ENCODE data around the gene TBC1D19.

DNA sequence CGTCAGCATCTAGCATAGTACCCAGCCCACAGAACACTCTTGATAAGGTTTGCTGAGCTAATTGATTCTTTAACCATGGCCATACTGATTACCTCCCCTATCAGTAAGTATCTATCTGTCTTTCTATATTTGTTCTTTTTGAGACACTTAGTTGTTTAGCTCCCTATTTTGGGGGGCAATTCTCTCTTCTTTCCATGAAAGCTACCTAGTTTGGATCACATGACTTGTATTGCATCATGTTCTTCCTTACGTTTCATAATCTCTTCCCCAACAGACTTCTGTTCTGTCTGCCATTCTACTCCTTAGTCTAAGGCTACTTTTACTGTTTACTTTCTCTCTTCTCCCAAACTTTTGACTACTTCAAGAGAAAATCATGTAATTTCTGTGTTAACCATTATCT lies 39.0 kb downstream of the TBC1D19 start:
- TF ChIP-seq, protein P1, sequence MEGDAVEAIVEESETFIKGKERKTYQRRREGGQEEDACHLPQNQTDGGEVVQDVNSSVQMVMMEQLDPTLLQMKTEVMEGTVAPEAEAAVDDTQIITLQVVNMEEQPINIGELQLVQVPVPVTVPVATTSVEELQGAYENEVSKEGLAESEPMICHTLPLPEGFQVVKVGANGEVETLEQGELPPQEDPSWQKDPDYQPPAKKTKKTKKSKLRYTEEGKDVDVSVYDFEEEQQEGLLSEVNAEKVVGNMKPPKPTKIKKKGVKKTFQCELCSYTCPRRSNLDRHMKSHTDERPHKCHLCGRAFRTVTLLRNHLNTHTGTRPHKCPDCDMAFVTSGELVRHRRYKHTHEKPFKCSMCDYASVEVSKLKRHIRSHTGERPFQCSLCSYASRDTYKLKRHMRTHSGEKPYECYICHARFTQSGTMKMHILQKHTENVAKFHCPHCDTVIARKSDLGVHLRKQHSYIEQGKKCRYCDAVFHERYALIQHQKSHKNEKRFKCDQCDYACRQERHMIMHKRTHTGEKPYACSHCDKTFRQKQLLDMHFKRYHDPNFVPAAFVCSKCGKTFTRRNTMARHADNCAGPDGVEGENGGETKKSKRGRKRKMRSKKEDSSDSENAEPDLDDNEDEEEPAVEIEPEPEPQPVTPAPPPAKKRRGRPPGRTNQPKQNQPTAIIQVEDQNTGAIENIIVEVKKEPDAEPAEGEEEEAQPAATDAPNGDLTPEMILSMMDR (IDR thresholded peaks at IDR 0.05), result no peak
- TF ChIP-seq POLR2A (IDR thresholded peaks at IDR 0.05), result no peak
